CD4-positive, alpha-beta memory T cell (primary cell): ENCODE measurements around the gene C10orf95. TPM values are rescaled to one million over a fixed set of nuclear protein-coding genes. Genes with fewer than 3 reads are reported as not detected.

Experiments
- CTCF ChIA-PET: fragments of 350-600 bp; sonication (Branson Sonifier 250); formaldehyde crosslinking; loops from one replicate; lab custom pipeline; 2021; ENCODE audit warnings: inconsistent platforms; ENCODE audit not compliant: partially characterized antibody; lab: Charles Lee
- POLR2A ChIA-PET: fragments of 350-600 bp; sonication (Branson Sonifier 250); formaldehyde crosslinking; loops from one replicate; lab custom pipeline; 2021; ENCODE audit not compliant: partially characterized antibody; lab: Charles Lee
- DNase-seq, 5 donors: peaks; one replicate each; pipeline versions ENCODE4 v3.0.0 to v3.0.0-alpha.2; 2020 to 2022; ENCODE audit warnings: mixed read lengths in 1 of 5
- H3K27ac ChIP-seq: one replicate; pipeline ENCODE4 v1.7.0; 2013; ENCODE audit warnings: low read depth, low read length
- H3K27me3 ChIP-seq: 2 replicates; pipeline ENCODE4 v1.7.0; 2013; ENCODE audit warnings: mild to moderate bottlenecking, low read length, moderate library complexity; ENCODE audit not compliant: insufficient read depth
- H3K36me3 ChIP-seq: 2 replicates; pipeline ENCODE4 v1.7.0; 2013; ENCODE audit warnings: mild to moderate bottlenecking, low read length, moderate library complexity; ENCODE audit not compliant: insufficient read depth
- H3K4me1 ChIP-seq: 2 replicates; pipeline ENCODE4 v1.7.0; 2013; ENCODE audit warnings: mild to moderate bottlenecking, low read length, moderate library complexity; ENCODE audit not compliant: insufficient read depth
- H3K4me3 ChIP-seq, 2 donors: one replicate each; pipeline ENCODE4 v1.7.0; 2013; ENCODE audit warnings: low read length in 2 of 2, mild to moderate bottlenecking in 1 of 2
- H3K9me3 ChIP-seq, 2 donors: one replicate each; pipeline ENCODE4 v1.7.0; 2013; ENCODE audit warnings: low read length in 2 of 2, control low read depth in 1 of 2; ENCODE audit not compliant: control insufficient read depth in 1 of 2
- H3K27ac Mint-ChIP-seq, 7 donors: one replicate each; pipeline ENCODE4 v1.8.0; 2020 to 2021; ENCODE audit warnings: mixed read lengths in 7 of 7, mild to moderate bottlenecking in 6 of 7, inconsistent platforms in 3 of 7, moderate library complexity in 3 of 7
- H3K27me3 Mint-ChIP-seq, 2 donors: one replicate each; pipeline ENCODE4 v1.8.0; 2020 to 2021; ENCODE audit warnings: mixed read lengths in 2 of 2
- H3K36me3 Mint-ChIP-seq, 2 donors: one replicate each; pipeline ENCODE4 v1.8.0; 2020 to 2021; ENCODE audit warnings: mixed read lengths in 2 of 2, inconsistent platforms in 1 of 2, mild to moderate bottlenecking in 1 of 2
- H3K4me1 Mint-ChIP-seq, 4 donors: one replicate each; pipeline ENCODE4 v1.8.0; 2020 to 2021; ENCODE audit warnings: mixed read lengths in 4 of 4, mild to moderate bottlenecking in 1 of 4
- H3K4me3 Mint-ChIP-seq, 8 donors: one replicate each; pipeline ENCODE4 v1.8.0; 2020 to 2021; ENCODE audit warnings: mixed read lengths in 8 of 8, mild to moderate bottlenecking in 7 of 8, moderate library complexity in 6 of 8, inconsistent platforms in 3 of 8
- H3K9me3 Mint-ChIP-seq, 8 donors: one replicate each; pipeline ENCODE4 v1.8.0; 2020 to 2021; ENCODE audit warnings: mixed read lengths in 8 of 8, mild to moderate bottlenecking in 5 of 8, inconsistent platforms in 3 of 8, moderate library complexity in 1 of 8
- intact Hi-C: fragments of 100-400 bp; cut with micrococcal nuclease; formaldehyde crosslinking; loops from one replicate; pipeline ENCODE4 v1.15.1; 2023
- microRNA-seq: library from miRNA; unstranded; fragments of <30 nt; microRNA quantifications from one replicate; pipeline ENCODE4 v1.2.0, GENCODE V29; 2021; ENCODE audit warnings: borderline replicate concordance, borderline number of aligned reads, borderline microRNAs expressed, mixed read lengths
- polyA plus RNA-seq, 2 donors: library from polyadenylated mRNA; unstranded; fragments of 300-500 nt; fragmentation: Illumina TruSeq; gene quantifications; one replicate each; pipeline ENCODE4 v1.2.3, GENCODE V29; 2021
- total RNA-seq, 2 experiments: library from RNA; stranded (reverse); gene quantifications; one replicate each; pipeline ENCODE4 v1.2.3, GENCODE V29; 2021

C10orf95 gene
- total and polyA plus RNA-seq, 4 experiments from 2014 or later = 0.41 to 1.6 (median 0.65) TPM

GRCh38 chr10:102401735-102402511 is 49.4 kb downstream of the C10orf95 start:
- Histone ChIP-seq H3K27ac (no peak overlapping the region), H3K4me1 (peaks cover 32% of the 10 kb centered on the region), H3K9me3 (no peaks in the 10 kb centered on the region), H3K4me3 (no peak overlapping the region), H3K36me3 (peaks cover 33% of the 10 kb centered on the region), H3K27me3 (no peaks in the 10 kb centered on the region)
- DNase-seq = no peak
- ChIA-PET CTCF (interaction anchor here (0.7 to 10.3 kb wide), 5 partner anchors 9 to 171 kb away, joined by 3 to 88 read pairs (median 6); partner anchors contain the start of gene FBXL15), POLR2A (interaction anchor here (0.8 to 5.5 kb wide), 4 partner anchors 7 to 49 kb away, joined by 4 to 41 read pairs (median 24); partner anchors contain the start of genes C10orf95, CUEDC2, FBXL15 and NFKB2)
- peaks cover 7 to 46% of the 10 kb centered on the region in 2 donors for H3K36me3 Mint-ChIP-seq
- intact Hi-C loops = no loop called here
- peaks cover 0 to 4% of the 10 kb centered on the region in 2 donors for H3K27me3 Mint-ChIP-seq
- H3K4me3 Mint-ChIP-seq = peak overlapping the region in 1 of 8 donors; percentile 29
- H3K9me3 Mint-ChIP-seq = peaks cover 0 to 2% (median 0%) of the 10 kb centered on the region in 8 donors
- H3K4me1 Mint-ChIP-seq = peaks cover 14 to 61% (median 23%) of the 10 kb centered on the region in 4 donors
- peak overlapping the region in 2 of 7 donors; percentile 68 to 77 for H3K27ac Mint-ChIP-seq

- POLR2A ChIA-PET = interaction anchor here (4.9 kb wide), 1 partner anchor 50 kb away, joined by 41 read pairs; the partner anchor contains the start of gene C10orf95
- Mint-ChIP-seq H3K36me3 (peaks cover 7 to 51% of the 10 kb centered on the region in 2 donors), H3K9me3 (peaks cover 0 to 2% (median 0%) of the 10 kb centered on the region in 8 donors), H3K4me1 (peaks cover 19 to 63% (median 28%) of the 10 kb centered on the region in 4 donors), H3K4me3 (peak overlapping the region in 2 of 8 donors; percentile 9 to 25), H3K27ac (peak overlapping the region in 3 of 7 donors; percentile 12 to 77 (median 56)), H3K27me3 (peaks cover 0 to 2% of the 10 kb centered on the region in 2 donors)
- no peak overlapping the region for H3K27ac ChIP-seq
- CTCF ChIA-PET = interaction anchor here (1.2 to 10.3 kb wide), 5 partner anchors 8 to 171 kb away, joined by 3 to 88 read pairs (median 6); partner anchors contain the start of gene FBXL15
- peaks cover 38% of the 10 kb centered on the region for H3K4me1 ChIP-seq
- DNase-seq = no peak
- no peak overlapping the region for H3K4me3 ChIP-seq
- intact Hi-C loops = no loop called here
- H3K36me3 ChIP-seq = peaks cover 38% of the 10 kb centered on the region
- H3K9me3 ChIP-seq = no peaks in the 10 kb centered on the region
- H3K27me3 ChIP-seq = no peaks in the 10 kb centered on the region
These were observed 50.0 kb downstream of the C10orf95 start for GRCh38 chr10:102401342-102401654.

GRCh38 chr10:102400598-102401341 is 50.6 kb downstream of the C10orf95 start:
- H3K4me3 Mint-ChIP-seq = peak overlapping the region in 1 of 8 donors; percentile 17
- peak overlapping the region in 5 of 7 donors; percentile 36 to 100 (median 57) for H3K27ac Mint-ChIP-seq
- peaks cover 7 to 52% of the 10 kb centered on the region in 2 donors for H3K36me3 Mint-ChIP-seq
- CTCF ChIA-PET = interaction anchor here (0.7 to 10.3 kb wide), 13 partner anchors 12 to 174 kb away, joined by 3 to 88 read pairs (median 6); partner anchors contain the start of genes ELOVL3 and FBXL15
- no peaks in the 10 kb centered on the region for H3K27me3 Mint-ChIP-seq
- DNase-seq = peak in 1 of 5 donors; percentile 40
- intact Hi-C loops = no loop called here
- peaks cover 43% of the 10 kb centered on the region for H3K4me1 ChIP-seq
- POLR2A ChIA-PET = interaction anchor here (1.1 to 8.3 kb wide), 7 partner anchors 8 to 170 kb away, joined by 5 to 122 read pairs (median 18); partner anchors contain the start of genes C10orf95, CUEDC2 and FBXL15
- peaks cover 19 to 63% (median 31%) of the 10 kb centered on the region in 4 donors for H3K4me1 Mint-ChIP-seq
- H3K27me3 ChIP-seq = no peaks in the 10 kb centered on the region
- H3K9me3 ChIP-seq = no peaks in the 10 kb centered on the region
- H3K4me3 ChIP-seq = no peak overlapping the region
- H3K36me3 ChIP-seq = peaks cover 38% of the 10 kb centered on the region
- H3K27ac ChIP-seq = no peak overlapping the region
- peaks cover 0 to 2% (median 0%) of the 10 kb centered on the region in 8 donors for H3K9me3 Mint-ChIP-seq

- no peaks in the 10 kb centered on the region for H3K9me3 ChIP-seq
- peaks cover 7 to 53% of the 10 kb centered on the region in 2 donors for H3K36me3 Mint-ChIP-seq
- no peaks in the 10 kb centered on the region for H3K27me3 ChIP-seq
- H3K4me1 ChIP-seq = peaks cover 44% of the 10 kb centered on the region
- no peak for DNase-seq
- ChIA-PET POLR2A (interaction anchor here (0.8 to 8.3 kb wide), 12 partner anchors 9 to 246 kb away, joined by 3 to 122 read pairs (median 6); partner anchors contain the start of genes C10orf95, CUEDC2, FBXL15 and GBF1), CTCF (interaction anchor here (0.7 to 10.3 kb wide), 26 partner anchors 9 to 261 kb away, joined by 3 to 88 read pairs (median 4); partner anchors contain the start of genes ACTR1A, C10orf95, ELOVL3 and FBXL15)
- peaks cover 38% of the 10 kb centered on the region for H3K36me3 ChIP-seq
- intact Hi-C loops = no loop called here
- H3K27ac ChIP-seq = peak overlapping the region; percentile 100
- peak overlapping the region in 1 of 2 donors; percentile 49 for H3K4me3 ChIP-seq
- H3K4me1 Mint-ChIP-seq = peaks cover 19 to 65% (median 32%) of the 10 kb centered on the region in 4 donors
- H3K27ac Mint-ChIP-seq = peak overlapping the region; percentile 83 to 100 (median 91)
- H3K27me3 Mint-ChIP-seq = no peaks in the 10 kb centered on the region
- peak overlapping the region in 3 of 8 donors; percentile 65 to 79 (median 75) for H3K4me3 Mint-ChIP-seq
- peaks cover 0 to 2% (median 0%) of the 10 kb centered on the region in 8 donors for H3K9me3 Mint-ChIP-seq
These were observed 51.3 kb downstream of the C10orf95 start for GRCh38 chr10:102400076-102400475.

Small RNA genes within 50 kb of the gene (microRNA-seq; reads per million reads assigned to microRNA genes)
- 20,409 reads per million, percentile 97 among the genes with 10 or more reads in this experiment for gene MIR146B

Other genes with a start within 250 kb of the C10orf95 start
- not detected for gene ELOVL3, start 225.2 kb downstream of the C10orf95 start, total RNA-seq
- gene ELOVL3, start 225.2 kb downstream of the C10orf95 start, polyA plus RNA-seq = not detected
- not detected for gene PITX3, start 210.0 kb downstream of the C10orf95 start, total RNA-seq
- gene PITX3, start 210.0 kb downstream of the C10orf95 start, polyA plus RNA-seq = not detected
- 10 to 100 TPM; 39.6 to 44.7 TPM for gene GBF1, start 206.0 kb downstream of the C10orf95 start, total RNA-seq
- 10 to 100 TPM in 1 of 2 donors, 1 to 10 TPM in 1; 3.1 to 23.9 TPM for gene GBF1, start 206.0 kb downstream of the C10orf95 start, polyA plus RNA-seq
- gene NFKB2, start 55.8 kb downstream of the C10orf95 start, total RNA-seq = 100 to 1,000 TPM; 146 to 147 TPM
- 10 to 100 TPM in 1 of 2 donors, 1 to 10 TPM in 1; 6.6 to 25.2 TPM for gene NFKB2, start 55.8 kb downstream of the C10orf95 start, polyA plus RNA-seq
- 1 to 10 TPM; 4.9 to 5.4 TPM for gene PSD, start 32.8 kb downstream of the C10orf95 start, total RNA-seq
- gene PSD, start 32.8 kb downstream of the C10orf95 start, polyA plus RNA-seq = 1 to 10 TPM; 2.1 to 2.7 TPM
- 10 to 100 TPM; 21.1 to 24.1 TPM for gene FBXL15, start 30.7 kb downstream of the C10orf95 start, total RNA-seq
- 10 to 100 TPM; 27.5 to 44.5 TPM for gene FBXL15, start 30.7 kb downstream of the C10orf95 start, polyA plus RNA-seq
- 10 to 100 TPM; 27.2 to 30.8 TPM for gene CUEDC2, start 19.0 kb downstream of the C10orf95 start, total RNA-seq
- 10 to 100 TPM; 52.0 to 57.5 TPM for gene CUEDC2, start 19.0 kb downstream of the C10orf95 start, polyA plus RNA-seq
- gene ACTR1A, start 51.2 kb upstream of the C10orf95 start, total RNA-seq = 10 to 100 TPM; 54.9 to 60.0 TPM
- gene ACTR1A, start 51.2 kb upstream of the C10orf95 start, polyA plus RNA-seq = 10 to 100 TPM; 69.9 to 72.3 TPM
- gene SUFU, start 52.4 kb upstream of the C10orf95 start, total RNA-seq = 10 to 100 TPM; 20.5 to 22.0 TPM
- gene SUFU, start 52.4 kb upstream of the C10orf95 start, polyA plus RNA-seq = 10 to 100 TPM in 1 of 2 donors, 1 to 10 TPM in 1; 2.0 to 12.6 TPM
- 10 to 100 TPM; 68.4 to 71.6 TPM for gene TRIM8, start 192.9 kb upstream of the C10orf95 start, total RNA-seq
- gene TRIM8, start 192.9 kb upstream of the C10orf95 start, polyA plus RNA-seq = 10 to 100 TPM; 33.0 to 56.4 TPM